Posterior cingulate gyrus (tissue), 11 donors: ENCODE measurements around the gene RUFY3.
"Not testable (repeated sequence)": the region's sequence is repeated elsewhere in the genome, so short reads cannot be mapped to it uniquely, and the experiment has no call there.

ENCODE experiments used
- DNase-seq, 10 donors: peaks; one replicate each; pipeline versions ENCODE4 v3.0.0 to v3.0.0-alpha.2; 2020 to 2021; ENCODE audit warnings: mixed read lengths in 3 of 10
- intact Hi-C: fragments of 100-400 bp; cut with DNase I; formaldehyde crosslinking; loops from one replicate; pipeline ENCODE4 v1.15.1; 2023

RUFY3 gene

GRCh38 chr4:70732878-70733277 lies 11.1 kb downstream of the RUFY3 start:
- DNase-seq, intact Hi-C loops: not testable (repeated sequence)

GRCh38 chr4:70734168-70734954 lies 12.6 kb downstream of the RUFY3 start:
- DNase-seq, result peak in 1 of 10 donors; percentile 21
- intact Hi-C loops, result no loop called here

- no peak for DNase-seq
- intact Hi-C loops, result no loop called here
Measured at GRCh38 chr4:70734971-70735370, 13.2 kb downstream of the RUFY3 start.

- DNase-seq, result peak in 1 of 10 donors; percentile 19
- intact Hi-C loops, result not testable (repeated sequence)
Measured at GRCh38 chr4:70735915-70736314, 14.2 kb downstream of the RUFY3 start.

GRCh38 chr4:70737006-70737405 lies 15.2 kb downstream of the RUFY3 start:
- intact Hi-C loops, result no loop called here
- DNase-seq, result no peak

- DNase-seq, result no peak
- intact Hi-C loops, result no loop called here
Measured at GRCh38 chr4:70737409-70737808, 15.6 kb downstream of the RUFY3 start.

GRCh38 chr4:70739496-70740337 lies 18.0 kb downstream of the RUFY3 start:
- intact Hi-C loops, result no loop called here
- DNase-seq, result no peak

- intact Hi-C loops, result no loop called here
- no peak for DNase-seq
Measured at GRCh38 chr4:70741867-70742658, 20.3 kb downstream of the RUFY3 start.

- intact Hi-C loops, result no loop called here
- no peak for DNase-seq
Measured at GRCh38 chr4:70743731-70744130, 22.0 kb downstream of the RUFY3 start.

- no peak for DNase-seq
- intact Hi-C loops, result no loop called here
Measured at GRCh38 chr4:70746179-70746839, 24.5 kb downstream of the RUFY3 start.

GRCh38 chr4:70747874-70748273 lies 26.1 kb downstream of the RUFY3 start:
- intact Hi-C loops, result no loop called here
- no peak for DNase-seq

GRCh38 chr4:70749313-70749712 lies 27.5 kb downstream of the RUFY3 start:
- intact Hi-C loops, result no loop called here

GRCh38 chr4:70752236-70752635 lies 30.5 kb downstream of the RUFY3 start:
- no peak for DNase-seq
- intact Hi-C loops, result no loop called here

More at GRCh38 chr4:70749313-70749712, 27.5 kb downstream of the RUFY3 start:
- DNase-seq, result no peak

GRCh38 chr4:70753630-70754029 lies 31.9 kb downstream of the RUFY3 start:
- intact Hi-C loops, result no loop called here
- DNase-seq, result no peak

- no peak for DNase-seq
- intact Hi-C loops, result no loop called here
Measured at GRCh38 chr4:70754470-70754869, 32.7 kb downstream of the RUFY3 start.

GRCh38 chr4:70754990-70755688 lies 33.4 kb downstream of the RUFY3 start:
- DNase-seq, result no peak
- intact Hi-C loops, result no loop called here

GRCh38 chr4:70759126-70759525 lies 37.4 kb downstream of the RUFY3 start:
- intact Hi-C loops, result no loop called here
- no peak for DNase-seq

GRCh38 chr4:70759627-70760026 lies 37.9 kb downstream of the RUFY3 start:
- intact Hi-C loops, result no loop called here
- no peak for DNase-seq

- intact Hi-C loops, result no loop called here
Measured at GRCh38 chr4:70760662-70761061, 38.9 kb downstream of the RUFY3 start.

More at GRCh38 chr4:70760662-70761061, 38.9 kb downstream of the RUFY3 start:
- no peak for DNase-seq
